ENCODE data around the gene CKS1B. TPM values are rescaled to one million over a fixed set of nuclear protein-coding genes. Genes with fewer than 3 reads are reported as not detected.

Gene CKS1B
- total RNA-seq, 1 experiment from 2014 or later = 225 TPM

- Histone ChIP-seq H3K79me2 (ENCODE audit: low read length) (no peaks in the 10 kb centered on the region), H3K9ac (ENCODE audit: low read length) (no peak overlapping the region), H3K27me3 (ENCODE audit: low read length) (no peaks in the 10 kb centered on the region), H3K9me3 (ENCODE audit: low read length) (no peaks in the 10 kb centered on the region), H2AFZ (ENCODE audit: low read length) (no peak overlapping the region), H4K20me1 (ENCODE audit: insufficient read depth, low read depth, low read length) (no peaks in the 10 kb centered on the region; the same call in 1 of the 2 replicates), H3K36me3 (ENCODE audit: insufficient read depth, low read length) (0 out of 2 replicates have a peak, but pooled peaks cover 3% of the 10 kb centered on the region), H3K4me1 (ENCODE audit: low read length) (peaks cover 29% of the 10 kb centered on the region), H3K27ac (ENCODE audit: low read length) (no peak overlapping the region), H3K9me2 (replicated peaks; ENCODE audit: insufficient read depth, low read length) (no peaks in the 10 kb centered on the region), H3K4me3 (ENCODE audit: low read length) (no peak overlapping the region), H3K4me2 (ENCODE audit: low read depth, low read length, poor library complexity, severe bottlenecking) (no peak overlapping the region)
- DNase-seq = no peak
Measured at GRCh38 chr1:155019377-155020245, 45.1 kb downstream of the CKS1B start.

GRCh38 chr1:155022136-155022926, 47.9 kb downstream of the CKS1B start:
- DNase-seq = no peak
- no peaks in the 10 kb centered on the region for H3K79me2 ChIP-seq (ENCODE audit: low read length)
- H2AFZ ChIP-seq (ENCODE audit: low read length) = no peak overlapping the region

GRCh38 chr1:155022927-155023236, 48.4 kb downstream of the CKS1B start:
- Histone ChIP-seq H3K79me2 (ENCODE audit: low read length) (no peaks in the 10 kb centered on the region), H3K4me3 (ENCODE audit: low read length) (no peak overlapping the region), H3K9me2 (replicated peaks; ENCODE audit: insufficient read depth, low read length) (no peaks in the 10 kb centered on the region), H3K27ac (ENCODE audit: low read length) (no peak overlapping the region), H3K9ac (ENCODE audit: low read length) (no peak overlapping the region), H3K4me1 (ENCODE audit: low read length) (peaks cover 6% of the 10 kb centered on the region), H4K20me1 (ENCODE audit: insufficient read depth, low read depth, low read length) (no peaks in the 10 kb centered on the region; the same call in 1 of the 2 replicates), H3K4me2 (ENCODE audit: low read depth, low read length, poor library complexity, severe bottlenecking) (no peak overlapping the region), H3K27me3 (ENCODE audit: low read length) (no peaks in the 10 kb centered on the region), H2AFZ (ENCODE audit: low read length) (no peak overlapping the region), H3K9me3 (ENCODE audit: low read length) (no peaks in the 10 kb centered on the region), H3K36me3 (ENCODE audit: insufficient read depth, low read length) (0 out of 2 replicates have a peak, but pooled peaks cover 3% of the 10 kb centered on the region)
- no peak for DNase-seq

More at GRCh38 chr1:155022136-155022926, 47.9 kb downstream of the CKS1B start:
- Histone ChIP-seq H3K36me3 (ENCODE audit: insufficient read depth, low read length) (0 out of 2 replicates have a peak, but pooled peaks cover 3% of the 10 kb centered on the region), H3K27ac (ENCODE audit: low read length) (no peak overlapping the region), H3K4me1 (ENCODE audit: low read length) (peaks cover 11% of the 10 kb centered on the region), H3K27me3 (ENCODE audit: low read length) (no peaks in the 10 kb centered on the region), H3K9me2 (replicated peaks; ENCODE audit: insufficient read depth, low read length) (no peaks in the 10 kb centered on the region), H3K9ac (ENCODE audit: low read length) (no peak overlapping the region), H3K9me3 (ENCODE audit: low read length) (no peaks in the 10 kb centered on the region), H4K20me1 (ENCODE audit: insufficient read depth, low read depth, low read length) (no peaks in the 10 kb centered on the region; the same call in 1 of the 2 replicates), H3K4me3 (ENCODE audit: low read length) (no peak overlapping the region), H3K4me2 (ENCODE audit: low read depth, low read length, poor library complexity, severe bottlenecking) (no peak overlapping the region)

GRCh38 chr1:155023627-155024026, 49.1 kb downstream of the CKS1B start:
- no peak for DNase-seq
- Histone ChIP-seq H4K20me1 (ENCODE audit: insufficient read depth, low read depth, low read length) (no peaks in the 10 kb centered on the region; the same call in 1 of the 2 replicates), H3K4me2 (ENCODE audit: low read depth, low read length, poor library complexity, severe bottlenecking) (no peak overlapping the region), H3K4me3 (ENCODE audit: low read length) (no peak overlapping the region), H2AFZ (ENCODE audit: low read length) (no peak overlapping the region), H3K9me3 (ENCODE audit: low read length) (no peaks in the 10 kb centered on the region), H3K9ac (ENCODE audit: low read length) (no peak overlapping the region), H3K79me2 (ENCODE audit: low read length) (no peaks in the 10 kb centered on the region), H3K36me3 (ENCODE audit: insufficient read depth, low read length) (0 out of 2 replicates have a peak, but pooled peaks cover 3% of the 10 kb centered on the region), H3K4me1 (ENCODE audit: low read length) (no peaks in the 10 kb centered on the region; the same call in 1 of the 2 replicates), H3K9me2 (replicated peaks; ENCODE audit: insufficient read depth, low read length) (no peaks in the 10 kb centered on the region), H3K27me3 (ENCODE audit: low read length) (no peaks in the 10 kb centered on the region), H3K27ac (ENCODE audit: low read length) (no peak overlapping the region)

GRCh38 chr1:155024315-155024714, 49.8 kb downstream of the CKS1B start:
- Histone ChIP-seq H3K4me1 (ENCODE audit: low read length) (no peaks in the 10 kb centered on the region; the same call in 1 of the 2 replicates), H4K20me1 (ENCODE audit: insufficient read depth, low read depth, low read length) (no peaks in the 10 kb centered on the region), H3K27me3 (ENCODE audit: low read length) (no peaks in the 10 kb centered on the region), H3K9ac (ENCODE audit: low read length) (no peak overlapping the region), H3K4me2 (ENCODE audit: low read depth, low read length, poor library complexity, severe bottlenecking) (no peak overlapping the region), H3K9me2 (replicated peaks; ENCODE audit: insufficient read depth, low read length) (no peaks in the 10 kb centered on the region), H3K4me3 (ENCODE audit: low read length) (no peak overlapping the region), H3K79me2 (ENCODE audit: low read length) (no peaks in the 10 kb centered on the region), H2AFZ (ENCODE audit: low read length) (no peak overlapping the region), H3K36me3 (ENCODE audit: insufficient read depth, low read length) (no peaks in the 10 kb centered on the region), H3K9me3 (ENCODE audit: low read length) (no peaks in the 10 kb centered on the region), H3K27ac (ENCODE audit: low read length) (no peak overlapping the region)
- no peak for DNase-seq

- H3K9me2 ChIP-seq (replicated peaks; ENCODE audit: insufficient read depth, low read length) = no peaks in the 10 kb centered on the region
- H3K4me3 ChIP-seq (ENCODE audit: low read length) = no peak overlapping the region
- H3K4me2 ChIP-seq (ENCODE audit: low read depth, low read length, poor library complexity, severe bottlenecking) = no peak overlapping the region
- no peaks in the 10 kb centered on the region for H4K20me1 ChIP-seq (ENCODE audit: insufficient read depth, low read depth, low read length)
- H3K4me1 ChIP-seq (ENCODE audit: low read length) = no peaks in the 10 kb centered on the region; the same call in 1 of the 2 replicates
- no peak overlapping the region for H3K9ac ChIP-seq (ENCODE audit: low read length)
- H3K9me3 ChIP-seq (ENCODE audit: low read length) = no peaks in the 10 kb centered on the region
- no peaks in the 10 kb centered on the region for H3K36me3 ChIP-seq (ENCODE audit: insufficient read depth, low read length)
- no peak overlapping the region for H2AFZ ChIP-seq (ENCODE audit: low read length)
- no peaks in the 10 kb centered on the region for H3K27me3 ChIP-seq (ENCODE audit: low read length)
- no peaks in the 10 kb centered on the region for H3K79me2 ChIP-seq (ENCODE audit: low read length)
- H3K27ac ChIP-seq (ENCODE audit: low read length) = no peak overlapping the region
- DNase-seq = no peak
Measured at GRCh38 chr1:155026154-155026553, 51.7 kb downstream of the CKS1B start.

GRCh38 chr1:155026588-155026987, 52.1 kb downstream of the CKS1B start:
- Histone ChIP-seq H3K36me3 (ENCODE audit: insufficient read depth, low read length) (no peaks in the 10 kb centered on the region), H3K79me2 (ENCODE audit: low read length) (no peaks in the 10 kb centered on the region), H3K9me2 (replicated peaks; ENCODE audit: insufficient read depth, low read length) (no peaks in the 10 kb centered on the region), H3K27ac (ENCODE audit: low read length) (no peak overlapping the region), H3K9me3 (ENCODE audit: low read length) (no peaks in the 10 kb centered on the region), H4K20me1 (ENCODE audit: insufficient read depth, low read depth, low read length) (no peaks in the 10 kb centered on the region), H3K27me3 (ENCODE audit: low read length) (no peaks in the 10 kb centered on the region), H3K4me1 (ENCODE audit: low read length) (no peaks in the 10 kb centered on the region; the same call in 1 of the 2 replicates), H3K4me3 (ENCODE audit: low read length) (no peak overlapping the region), H2AFZ (ENCODE audit: low read length) (no peak overlapping the region), H3K4me2 (ENCODE audit: low read depth, low read length, poor library complexity, severe bottlenecking) (no peak overlapping the region), H3K9ac (ENCODE audit: low read length) (no peak overlapping the region)
- DNase-seq = no peak
